Stimulated activated CD8-positive, alpha-beta memory T cell treated with anti-CD3 and anti-CD28 coated beads, Interleukin-4, amount 100 ng/mL, for 24 hours (primary cell): ENCODE results near the gene CBR3.

Experiments used
- DNase-seq: peaks from one replicate; pipeline ENCODE4 v3.0.0-alpha.2; 2020; ENCODE audit warnings: low read depth

Gene CBR3

GRCh38 chr21:36185523-36185922 lies 50.6 kb downstream of the CBR3 start:
- DNase-seq = no peak

DNA sequence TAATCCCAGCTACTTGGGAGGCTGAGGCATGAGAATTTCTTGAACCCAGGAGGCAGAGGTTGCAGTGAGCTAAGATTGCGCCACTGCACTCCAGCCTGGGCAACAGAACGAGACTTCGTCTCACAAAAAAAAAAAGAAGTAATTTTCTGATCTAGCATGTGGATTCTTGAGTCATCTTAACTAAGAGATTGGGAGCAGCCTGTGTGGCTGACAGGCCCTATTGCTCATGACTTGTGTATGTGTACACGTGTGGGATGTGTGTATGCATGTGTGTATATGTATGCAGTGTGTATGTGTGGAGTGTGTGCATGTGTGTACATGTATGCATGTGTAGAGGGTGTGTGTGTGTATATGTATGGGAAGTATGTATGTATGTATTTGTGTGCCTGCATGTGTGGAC lies 51.2 kb downstream of the CBR3 start:
- DNase-seq = no peak

DNA sequence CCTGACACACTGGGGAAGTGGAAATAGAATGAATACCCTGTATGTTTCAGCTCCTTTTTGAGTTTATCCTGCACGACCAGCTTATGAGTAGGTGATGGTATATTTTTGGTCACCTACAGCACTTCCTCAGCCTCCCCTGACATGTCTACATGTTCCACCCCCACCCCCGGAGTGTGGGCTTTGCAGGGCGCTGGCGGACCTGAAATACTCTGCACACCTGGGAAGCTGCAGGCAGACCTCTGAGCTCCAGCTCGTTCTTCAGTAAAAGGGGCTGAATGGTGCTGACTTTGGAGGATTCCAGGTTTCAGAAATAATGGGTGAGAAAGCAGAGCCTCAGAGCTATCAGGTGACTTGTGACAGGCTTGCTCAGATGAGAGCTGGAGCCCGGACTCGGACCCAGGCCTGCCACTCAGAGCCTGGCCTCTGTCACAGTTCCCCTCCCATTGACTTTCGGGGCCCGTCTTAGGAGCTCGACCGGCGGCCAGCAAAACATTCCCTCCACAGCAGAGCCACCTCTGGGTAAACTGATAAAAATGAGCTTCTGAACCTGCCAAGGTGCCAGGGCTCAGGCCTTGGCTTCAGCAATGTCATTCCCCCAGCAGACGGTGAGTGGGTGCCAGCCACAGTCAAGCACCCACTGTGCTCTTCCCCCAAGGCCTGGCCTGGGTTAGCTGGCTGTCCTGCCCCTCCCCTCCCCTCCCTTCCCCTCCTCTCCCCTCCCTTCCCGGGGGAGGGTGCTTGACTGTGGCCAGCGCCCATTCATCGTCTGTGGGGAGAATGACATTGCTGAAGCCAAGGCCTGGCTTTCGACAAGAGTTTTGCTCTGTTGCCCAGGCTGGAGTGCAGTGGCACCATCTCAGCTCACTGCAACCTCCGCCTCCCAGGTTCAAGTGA lies 51.9 kb downstream of the CBR3 start:
- DNase-seq = no peak

DNA sequence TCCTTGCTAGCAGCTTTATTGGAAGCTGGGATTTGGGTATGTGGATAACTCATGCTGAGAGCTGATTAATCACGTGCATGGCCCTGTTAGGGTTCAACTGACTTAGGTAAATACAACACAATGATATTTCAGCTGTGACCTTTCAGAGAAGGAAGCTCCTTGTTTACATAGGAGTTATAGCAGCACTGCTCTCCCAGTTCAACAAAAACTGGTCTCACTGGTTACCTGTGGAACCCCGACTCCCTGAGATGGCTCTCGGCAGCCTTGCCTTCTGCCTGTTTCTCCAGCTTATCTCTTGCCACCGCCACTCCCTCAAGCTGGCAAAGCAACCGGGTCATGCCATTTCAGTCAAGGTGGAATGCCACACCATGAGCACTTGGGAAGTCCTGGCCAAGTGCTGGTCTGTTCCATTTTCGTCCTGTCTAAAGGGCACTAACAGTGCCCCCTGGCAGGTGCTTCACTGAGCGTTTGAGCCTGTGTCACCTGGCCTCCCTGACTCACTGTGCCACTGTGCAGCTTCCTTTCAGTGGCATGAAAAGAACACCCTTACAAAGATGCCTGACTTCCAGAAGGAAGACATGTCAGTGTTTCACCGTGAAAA lies 53.3 kb downstream of the CBR3 start:
- DNase-seq = no peak

DNA sequence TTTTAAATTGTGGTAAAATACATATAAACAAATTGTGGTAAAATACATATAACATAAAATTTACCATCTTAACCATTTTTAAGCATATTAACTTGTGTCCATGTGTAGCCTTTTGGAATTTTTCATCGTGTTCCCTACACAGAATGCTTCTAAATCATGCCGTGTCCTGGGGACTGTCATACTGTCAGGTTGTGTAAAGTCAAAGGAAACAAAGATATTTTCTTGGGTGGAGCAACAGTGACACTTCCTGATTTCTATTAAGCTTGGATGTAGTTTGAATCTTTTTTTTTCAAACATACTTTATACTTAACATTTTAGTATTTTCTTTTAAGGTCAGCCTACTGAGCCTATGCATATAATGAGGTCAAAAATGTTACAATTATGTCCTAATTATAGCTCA lies 54.1 kb downstream of the CBR3 start:
- no peak for DNase-seq

DNA sequence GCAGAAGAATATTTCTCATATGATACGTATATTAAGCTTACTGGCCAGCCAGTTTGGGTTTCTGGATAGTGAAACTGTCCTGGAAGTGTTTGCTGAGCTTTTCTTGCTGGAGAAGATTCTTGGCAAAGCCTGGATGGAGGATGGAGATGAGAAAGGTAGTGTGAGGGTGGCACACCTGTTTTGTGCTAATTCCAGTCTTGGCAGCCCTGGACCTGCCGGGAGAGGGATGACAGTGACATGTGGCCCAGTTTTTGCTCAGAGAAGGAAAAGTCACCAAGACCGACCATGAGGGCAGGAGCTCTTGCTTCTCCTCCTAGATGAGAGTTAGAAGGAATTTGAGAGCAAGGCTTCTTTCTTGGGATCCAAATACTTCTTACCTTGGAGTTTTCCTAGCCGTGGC lies 55.9 kb downstream of the CBR3 start:
- no peak for DNase-seq

- no peak for DNase-seq
Measured at GRCh38 chr21:36193200-36193599, 58.3 kb downstream of the CBR3 start.

GRCh38 chr21:36194024-36194423 lies 59.1 kb downstream of the CBR3 start:
- DNase-seq = no peak

DNA sequence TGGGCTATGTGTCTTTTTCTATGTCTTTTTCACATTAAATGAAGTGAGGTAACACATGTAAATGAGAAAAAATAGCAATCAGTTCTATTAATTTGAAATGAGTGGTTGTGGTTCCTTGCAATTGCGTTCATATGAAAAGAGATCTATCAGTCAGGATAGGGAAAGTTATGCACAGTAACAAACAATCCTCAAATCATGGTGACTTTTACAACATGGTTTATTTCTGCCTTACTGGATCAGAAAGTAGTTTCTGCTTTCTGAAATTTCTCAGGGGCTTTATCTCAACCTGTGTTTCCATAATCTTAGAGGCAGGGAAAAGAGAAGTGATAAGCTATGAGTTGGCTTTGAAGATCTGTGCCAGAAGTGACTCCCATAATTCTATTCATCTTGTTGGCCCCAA lies 60.7 kb downstream of the CBR3 start:
- DNase-seq = no peak
